ENCODE results near the gene SPTSSB.

Gene SPTSSB

GRCh38 chr3:161358488-161358887 lies 12.8 kb downstream of the SPTSSB start:
- H3K27ac ChIP-seq (replicated peaks; ENCODE audit: low read length), result no peak overlapping the region
- no peaks in the 10 kb centered on the region for H3K79me1 ChIP-seq (ENCODE audit: low read depth, low read length)
- H3K23ac ChIP-seq (ENCODE audit: low read depth, low read length, poor library complexity), result no peak overlapping the region
- no peak overlapping the region for H4K91ac ChIP-seq (ENCODE audit: low read depth, low read length, poor library complexity)
- H3K14ac ChIP-seq (ENCODE audit: low read length), result no peak overlapping the region
- no peak overlapping the region for H3K18ac ChIP-seq (ENCODE audit: low read length)
- no peak overlapping the region for H3K4ac ChIP-seq (ENCODE audit: low read length)
- H2BK15ac ChIP-seq (ENCODE audit: low read length), result no peak overlapping the region
- DNase-seq (ENCODE audit: low spot score), result no peak
- no peak overlapping the region for H2BK120ac ChIP-seq (ENCODE audit: low read depth, low read length)
- no peaks in the 10 kb centered on the region for H3K27me3 ChIP-seq (ENCODE audit: control insufficient read depth in 3 of 3, insufficient read depth in 3 of 3, low read depth in 1 of 3, low read length in 3 of 3)
- H3K4me3 ChIP-seq (ENCODE audit: low read length in 2 of 2), result no peak overlapping the region
- no peak overlapping the region for H2AK5ac ChIP-seq (ENCODE audit: low read depth, low read length)
- H3K9ac ChIP-seq (ENCODE audit: low read depth, low read length, poor library complexity), result no peak overlapping the region
- no peak overlapping the region for H2BK5ac ChIP-seq (ENCODE audit: low read length)
- no peaks in the 10 kb centered on the region for H3K9me3 ChIP-seq (replicated peaks in 1 of 2; ENCODE audit: control insufficient read depth in 2 of 2, insufficient read depth in 1 of 2, low read depth in 1 of 2, low read length in 2 of 2)
- H2BK12ac ChIP-seq (ENCODE audit: low read length), result no peak overlapping the region
- no peak overlapping the region for H2AFZ ChIP-seq (ENCODE audit: low read length)
- no peak overlapping the region for H3K4me2 ChIP-seq (ENCODE audit: insufficient read depth, low read length, poor library complexity, severe bottlenecking)
- no peak overlapping the region for H4K8ac ChIP-seq (ENCODE audit: low read depth, low read length)
- no peaks in the 10 kb centered on the region for H3K36me3 ChIP-seq (replicated peaks in 1 of 2; ENCODE audit: control insufficient read depth in 2 of 2, insufficient read depth in 2 of 2, low read length in 2 of 2)
- no peaks in the 10 kb centered on the region for H3K4me1 ChIP-seq (ENCODE audit: control insufficient read depth in 2 of 2, insufficient read depth in 1 of 2, low read depth in 1 of 2, low read length in 2 of 2)

GRCh38 chr3:161356287-161356686 lies 15.0 kb downstream of the SPTSSB start:
- no peak overlapping the region for H3K27ac ChIP-seq (replicated peaks; ENCODE audit: low read length)
- H3K27me3 ChIP-seq (ENCODE audit: control insufficient read depth in 3 of 3, insufficient read depth in 3 of 3, low read depth in 1 of 3, low read length in 3 of 3), result no peaks in the 10 kb centered on the region
- H2AK5ac ChIP-seq (ENCODE audit: low read depth, low read length), result no peak overlapping the region
- H2BK5ac ChIP-seq (ENCODE audit: low read length), result no peak overlapping the region
- no peak overlapping the region for H2BK120ac ChIP-seq (ENCODE audit: low read depth, low read length)
- H3K4me1 ChIP-seq (ENCODE audit: control insufficient read depth in 2 of 2, insufficient read depth in 1 of 2, low read depth in 1 of 2, low read length in 2 of 2), result no peaks in the 10 kb centered on the region
- H3K9ac ChIP-seq (ENCODE audit: low read depth, low read length, poor library complexity), result no peak overlapping the region
- WGBS, 2 donors (ENCODE audit: extremely low coverage in 2 of 2, insufficient read length in 2 of 2, insufficient replicate concordance in 1 of 2), result no CpG with 5 or more reads among the region's 1 CpG
- H3K9me3 ChIP-seq (replicated peaks in 1 of 2; ENCODE audit: control insufficient read depth in 2 of 2, insufficient read depth in 1 of 2, low read depth in 1 of 2, low read length in 2 of 2), result no peaks in the 10 kb centered on the region
- H4K91ac ChIP-seq (ENCODE audit: low read depth, low read length, poor library complexity), result no peak overlapping the region
- H2BK12ac ChIP-seq (ENCODE audit: low read length), result no peak overlapping the region
- no peak overlapping the region for H2AFZ ChIP-seq (ENCODE audit: low read length)
- no peak overlapping the region for H3K4ac ChIP-seq (ENCODE audit: low read length)
- H3K4me3 ChIP-seq (ENCODE audit: low read length in 2 of 2), result no peak overlapping the region
- no peak overlapping the region for H3K18ac ChIP-seq (ENCODE audit: low read length)
- H3K4me2 ChIP-seq (ENCODE audit: insufficient read depth, low read length, poor library complexity, severe bottlenecking), result no peak overlapping the region
- H3K36me3 ChIP-seq (replicated peaks in 1 of 2; ENCODE audit: control insufficient read depth in 2 of 2, insufficient read depth in 2 of 2, low read length in 2 of 2), result no peaks in the 10 kb centered on the region
- no peak overlapping the region for H3K23ac ChIP-seq (ENCODE audit: low read depth, low read length, poor library complexity)
- H3K79me1 ChIP-seq (ENCODE audit: low read depth, low read length), result no peaks in the 10 kb centered on the region
- DNase-seq (ENCODE audit: low spot score), result no peak
- no peak overlapping the region for H4K8ac ChIP-seq (ENCODE audit: low read depth, low read length)
- no peak overlapping the region for H3K14ac ChIP-seq (ENCODE audit: low read length)
- no peak overlapping the region for H2BK15ac ChIP-seq (ENCODE audit: low read length)

GRCh38 chr3:161355508-161355907 lies 15.8 kb downstream of the SPTSSB start:
- Histone ChIP-seq H3K4me3 (ENCODE audit: low read length in 2 of 2) (no peak overlapping the region), H3K36me3 (replicated peaks in 1 of 2; ENCODE audit: control insufficient read depth in 2 of 2, insufficient read depth in 2 of 2, low read length in 2 of 2) (no peaks in the 10 kb centered on the region), H3K9ac (ENCODE audit: low read depth, low read length, poor library complexity) (no peak overlapping the region), H3K4ac (ENCODE audit: low read length) (no peak overlapping the region), H3K18ac (ENCODE audit: low read length) (no peak overlapping the region), H4K91ac (ENCODE audit: low read depth, low read length, poor library complexity) (no peak overlapping the region), H3K14ac (ENCODE audit: low read length) (no peak overlapping the region), H2BK12ac (ENCODE audit: low read length) (no peak overlapping the region), H3K4me1 (ENCODE audit: control insufficient read depth in 2 of 2, insufficient read depth in 1 of 2, low read depth in 1 of 2, low read length in 2 of 2) (no peaks in the 10 kb centered on the region), H3K9me3 (replicated peaks in 1 of 2; ENCODE audit: control insufficient read depth in 2 of 2, insufficient read depth in 1 of 2, low read depth in 1 of 2, low read length in 2 of 2) (no peaks in the 10 kb centered on the region), H2AFZ (ENCODE audit: low read length) (no peak overlapping the region), H3K27me3 (ENCODE audit: control insufficient read depth in 3 of 3, insufficient read depth in 3 of 3, low read depth in 1 of 3, low read length in 3 of 3) (no peaks in the 10 kb centered on the region), H2BK15ac (ENCODE audit: low read length) (no peak overlapping the region), H3K27ac (replicated peaks; ENCODE audit: low read length) (no peak overlapping the region), H2AK5ac (ENCODE audit: low read depth, low read length) (no peak overlapping the region), H4K8ac (ENCODE audit: low read depth, low read length) (no peak overlapping the region), H3K79me1 (ENCODE audit: low read depth, low read length) (no peaks in the 10 kb centered on the region), H3K4me2 (ENCODE audit: insufficient read depth, low read length, poor library complexity, severe bottlenecking) (no peak overlapping the region), H3K23ac (ENCODE audit: low read depth, low read length, poor library complexity) (no peak overlapping the region), H2BK120ac (ENCODE audit: low read depth, low read length) (no peak overlapping the region), H2BK5ac (ENCODE audit: low read length) (no peak overlapping the region)
- no peak for DNase-seq (ENCODE audit: low spot score)
- WGBS, 2 donors (ENCODE audit: extremely low coverage in 2 of 2, insufficient read length in 2 of 2, insufficient replicate concordance in 1 of 2), result no CpG with 5 or more reads among the region's 1 CpG

GRCh38 chr3:161354554-161354953 lies 16.8 kb downstream of the SPTSSB start:
- H3K9me3 ChIP-seq (replicated peaks in 1 of 2; ENCODE audit: control insufficient read depth in 2 of 2, insufficient read depth in 1 of 2, low read depth in 1 of 2, low read length in 2 of 2), result no peaks in the 10 kb centered on the region
- no peaks in the 10 kb centered on the region for H3K27me3 ChIP-seq (ENCODE audit: control insufficient read depth in 3 of 3, insufficient read depth in 3 of 3, low read depth in 1 of 3, low read length in 3 of 3)
- no peak overlapping the region for H2BK15ac ChIP-seq (ENCODE audit: low read length)
- no CpG with 5 or more reads among the region's 2 CpGs for WGBS, 2 donors (ENCODE audit: extremely low coverage in 2 of 2, insufficient read length in 2 of 2, insufficient replicate concordance in 1 of 2)
- no peak overlapping the region for H3K27ac ChIP-seq (replicated peaks; ENCODE audit: low read length)
- H3K4me2 ChIP-seq (ENCODE audit: insufficient read depth, low read length, poor library complexity, severe bottlenecking), result no peak overlapping the region
- no peak overlapping the region for H4K91ac ChIP-seq (ENCODE audit: low read depth, low read length, poor library complexity)
- H3K4me1 ChIP-seq (ENCODE audit: control insufficient read depth in 2 of 2, insufficient read depth in 1 of 2, low read depth in 1 of 2, low read length in 2 of 2), result no peaks in the 10 kb centered on the region
- no peak overlapping the region for H2BK12ac ChIP-seq (ENCODE audit: low read length)
- no peaks in the 10 kb centered on the region for H3K79me1 ChIP-seq (ENCODE audit: low read depth, low read length)
- H2BK120ac ChIP-seq (ENCODE audit: low read depth, low read length), result no peak overlapping the region
- no peak overlapping the region for H4K8ac ChIP-seq (ENCODE audit: low read depth, low read length)
- H3K23ac ChIP-seq (ENCODE audit: low read depth, low read length, poor library complexity), result no peak overlapping the region
- no peak overlapping the region for H3K9ac ChIP-seq (ENCODE audit: low read depth, low read length, poor library complexity)
- H3K4me3 ChIP-seq (ENCODE audit: low read length in 2 of 2), result no peak overlapping the region
- no peak overlapping the region for H3K18ac ChIP-seq (ENCODE audit: low read length)
- no peak overlapping the region for H3K4ac ChIP-seq (ENCODE audit: low read length)
- H2BK5ac ChIP-seq (ENCODE audit: low read length), result no peak overlapping the region
- H3K14ac ChIP-seq (ENCODE audit: low read length), result no peak overlapping the region
- no peak overlapping the region for H2AK5ac ChIP-seq (ENCODE audit: low read depth, low read length)
- H2AFZ ChIP-seq (ENCODE audit: low read length), result no peak overlapping the region
- DNase-seq (ENCODE audit: low spot score), result no peak
- H3K36me3 ChIP-seq (replicated peaks in 1 of 2; ENCODE audit: control insufficient read depth in 2 of 2, insufficient read depth in 2 of 2, low read length in 2 of 2), result no peaks in the 10 kb centered on the region
